Epithelial cell of esophagus (primary cell): Measurements from ENCODE around the gene PEX7.
"Not testable (repeated sequence)": the region's sequence is repeated elsewhere in the genome, so short reads cannot be mapped to it uniquely, and the experiment has no call there.

Experiments used
- DNase-seq: peaks from one replicate; pipeline ENCODE4 v3.0.0; 2010; ENCODE audit warnings: low read depth
- H3K4me3 ChIP-seq: 2 replicates; pipeline ENCODE4 v1.5.1; 2011; ENCODE audit warnings: mild to moderate bottlenecking, low read length, control low read depth
- CTCF ChIP-seq: IDR thresholded peaks from 2 replicates; pipeline ENCODE4 v1.5.1; 2011; ENCODE audit warnings: low read depth, mild to moderate bottlenecking, low read length, control low read depth, inconsistent platforms; ENCODE audit not compliant: insufficient read depth; ENCODE audit errors: missing control alignments

Gene PEX7

GRCh38 chr6:136798044-136798443, 24.3 kb upstream of the PEX7 start:
- DNase-seq: no peak
- TF ChIP-seq CTCF: no peak
- H3K4me3 ChIP-seq: no peak overlapping the region

GRCh38 chr6:136801581-136801980, 20.8 kb upstream of the PEX7 start:
- no peak for TF ChIP-seq CTCF
- no peak overlapping the region for H3K4me3 ChIP-seq
- DNase-seq: no peak

GRCh38 chr6:136803608-136804007, 18.8 kb upstream of the PEX7 start:
- no peak overlapping the region for H3K4me3 ChIP-seq
- TF ChIP-seq CTCF: no peak
- DNase-seq: no peak

GRCh38 chr6:136809091-136809860, 13.1 kb upstream of the PEX7 start:
- TF ChIP-seq CTCF: no peak
- no peak for DNase-seq
- H3K4me3 ChIP-seq: no peak overlapping the region

- DNase-seq: no peak
- TF ChIP-seq CTCF: no peak
- H3K4me3 ChIP-seq: no peak overlapping the region
Observed at GRCh38 chr6:136811272-136811671, 11.1 kb upstream of the PEX7 start.

GRCh38 chr6:136812174-136812573, 10.2 kb upstream of the PEX7 start:
- no peak for DNase-seq
- TF ChIP-seq CTCF: no peak
- H3K4me3 ChIP-seq: no peak overlapping the region

GRCh38 chr6:136815608-136816007, 6.8 kb upstream of the PEX7 start:
- H3K4me3 ChIP-seq, DNase-seq: not testable (repeated sequence)
